NCI-H1048 (cell line): ENCODE data around the gene MTCH1.
A peak's percentile ranks its signal among the peaks of the same experiment; 100 is the strongest.

Experiments
- DNase-seq: peaks from one replicate; lab custom pipeline; 2025; lab: John Stamatoyannopoulos, UW

The MTCH1 gene

GRCh38 chr6:36985808-36986703 is at the start of gene MTCH1:
Gene MTCH1, minus strand, starts transcription at chr6:36986196. Its CDS starts 23 bp downstream, at chr6:36986173.
- DNase-seq, result peak; percentile 68

GRCh38 chr6:37033819-37034795 is 48.1 kb upstream of the MTCH1 start:
- DNase-seq, result no peak

- no peak for DNase-seq
These were observed 47.3 kb upstream of the MTCH1 start for GRCh38 chr6:37033255-37033654.

GRCh38 chr6:37032239-37032638 is 46.2 kb upstream of the MTCH1 start:
- DNase-seq, result no peak

- no peak for DNase-seq
These were observed 44.6 kb upstream of the MTCH1 start for GRCh38 chr6:37030599-37030998.

- no peak for DNase-seq
These were observed 43.4 kb upstream of the MTCH1 start for GRCh38 chr6:37029249-37029971.

- no peak for DNase-seq
These were observed 41.9 kb upstream of the MTCH1 start for GRCh38 chr6:37027811-37028469.

- no peak for DNase-seq
These were observed 41.2 kb upstream of the MTCH1 start for GRCh38 chr6:37027036-37027720.

- no peak for DNase-seq
These were observed 39.8 kb upstream of the MTCH1 start for GRCh38 chr6:37025621-37026466.

- no peak for DNase-seq
These were observed 38.8 kb upstream of the MTCH1 start for GRCh38 chr6:37024656-37025337.

- no peak for DNase-seq
These were observed 36.3 kb upstream of the MTCH1 start for GRCh38 chr6:37022135-37022863.

GRCh38 chr6:37021356-37022129 is 35.5 kb upstream of the MTCH1 start:
- no peak for DNase-seq

- no peak for DNase-seq
These were observed 34.8 kb upstream of the MTCH1 start for GRCh38 chr6:37020812-37021211.

- DNase-seq, result no peak
These were observed 34.4 kb upstream of the MTCH1 start for GRCh38 chr6:37020381-37020780.

- DNase-seq, result no peak
These were observed 33.1 kb upstream of the MTCH1 start for GRCh38 chr6:37019065-37019450.

- peak; percentile 13 for DNase-seq
These were observed 32.4 kb upstream of the MTCH1 start for GRCh38 chr6:37018198-37019064.
